Middle frontal gyrus (tissue), 1 donor: ENCODE results near the gene CAPN13.
"Not testable (repeated sequence)": the region's sequence is repeated elsewhere in the genome, so short reads cannot be mapped to it uniquely, and the experiment has no call there.

Experiments
- DNase-seq: peaks from one replicate; pipeline ENCODE4 v3.0.0-alpha.2; 2015; ENCODE audit warnings: low spot score; ENCODE audit errors: extremely low spot score

CAPN13 gene

DNA sequence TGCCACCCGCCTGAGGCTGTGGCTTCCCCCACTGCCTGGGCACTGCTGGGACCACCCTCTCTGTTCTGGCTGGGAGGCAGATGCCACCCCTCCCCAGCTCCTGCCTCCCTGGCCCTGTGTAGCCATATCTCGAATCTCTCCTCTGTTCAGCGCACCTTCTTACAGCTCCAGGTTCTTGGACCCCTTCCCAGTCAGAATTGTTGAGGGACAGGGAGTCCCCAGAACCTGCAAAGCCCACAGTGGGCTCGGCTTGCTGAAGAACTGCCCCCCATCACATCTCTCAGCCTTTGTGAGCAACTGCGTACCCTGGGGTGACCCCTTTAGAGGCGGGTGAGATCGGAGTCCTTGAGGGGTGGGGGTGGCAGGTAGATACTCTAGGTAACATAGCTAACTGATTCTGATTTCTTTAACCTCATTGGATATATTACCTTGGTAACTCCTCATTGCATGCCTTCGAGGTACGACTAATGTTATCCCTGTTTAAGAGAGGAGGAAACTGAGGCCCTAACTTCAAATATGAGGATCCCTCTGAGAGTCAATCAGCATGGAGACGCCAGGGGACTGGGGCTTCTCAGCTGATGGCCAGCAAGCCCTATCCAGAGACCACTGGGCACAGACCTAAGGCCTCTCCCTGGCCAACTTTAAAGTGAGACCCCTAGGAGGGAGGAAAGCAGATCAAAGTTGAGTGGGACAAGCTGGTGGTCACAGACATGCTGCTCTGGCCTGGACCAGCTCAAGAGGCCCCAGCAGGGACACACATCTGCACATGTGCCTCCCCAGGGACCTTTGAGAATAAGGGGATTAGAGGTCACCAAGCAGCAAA is 101.3 kb downstream of the CAPN13 start:
- DNase-seq = no peak

DNA sequence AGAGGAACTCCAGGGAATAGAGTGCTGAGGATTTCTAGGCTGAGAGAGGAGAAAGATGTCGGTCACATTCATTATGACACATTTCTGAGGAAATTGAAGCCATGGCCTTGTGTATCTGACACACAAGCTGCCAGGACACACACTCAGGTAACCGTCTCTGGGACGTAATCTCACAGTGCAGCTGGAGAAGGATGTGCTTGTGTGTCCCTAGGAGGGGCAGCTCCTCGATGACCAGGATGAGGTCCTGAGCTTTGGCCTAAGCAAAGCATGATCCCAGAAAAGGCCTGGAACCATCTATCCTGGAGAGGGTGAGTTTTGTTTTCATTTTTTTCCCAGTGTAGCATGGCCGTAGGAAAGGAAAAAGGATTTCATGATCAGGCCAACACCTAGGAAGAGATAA is 102.2 kb downstream of the CAPN13 start:
- no peak for DNase-seq

DNA sequence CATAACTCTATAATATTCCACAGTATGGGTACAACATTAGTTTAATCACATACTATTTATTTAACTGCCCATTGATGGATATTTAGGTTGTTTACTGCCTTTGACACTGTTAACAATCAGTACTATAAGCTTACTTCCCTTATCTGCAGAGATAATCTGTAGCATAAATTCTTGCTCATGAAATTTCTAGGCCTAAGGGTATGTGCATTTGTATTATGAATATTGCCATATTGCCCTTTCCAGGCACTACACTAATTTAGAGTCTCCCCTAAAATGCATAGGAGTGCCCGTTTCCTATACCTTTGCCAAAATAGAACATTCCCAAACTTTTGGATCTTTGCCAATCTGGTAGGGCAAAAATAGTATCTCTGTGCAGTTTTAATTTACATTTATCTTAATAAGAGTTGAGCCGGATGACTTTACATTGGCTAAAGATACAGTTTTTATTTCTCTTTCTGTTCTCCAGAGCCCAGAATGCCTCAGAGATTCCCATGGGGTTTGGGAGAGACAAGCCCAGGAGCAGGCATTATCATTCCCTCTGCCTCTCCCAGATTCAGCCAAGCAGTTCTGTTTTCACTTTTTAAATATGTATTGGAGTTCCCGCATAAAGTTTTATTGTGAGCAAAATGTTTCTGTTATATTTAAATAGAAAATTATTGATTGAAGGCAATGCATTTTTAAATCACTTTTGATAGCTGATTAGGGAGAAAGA is 102.8 kb downstream of the CAPN13 start:
- DNase-seq = no peak

DNA sequence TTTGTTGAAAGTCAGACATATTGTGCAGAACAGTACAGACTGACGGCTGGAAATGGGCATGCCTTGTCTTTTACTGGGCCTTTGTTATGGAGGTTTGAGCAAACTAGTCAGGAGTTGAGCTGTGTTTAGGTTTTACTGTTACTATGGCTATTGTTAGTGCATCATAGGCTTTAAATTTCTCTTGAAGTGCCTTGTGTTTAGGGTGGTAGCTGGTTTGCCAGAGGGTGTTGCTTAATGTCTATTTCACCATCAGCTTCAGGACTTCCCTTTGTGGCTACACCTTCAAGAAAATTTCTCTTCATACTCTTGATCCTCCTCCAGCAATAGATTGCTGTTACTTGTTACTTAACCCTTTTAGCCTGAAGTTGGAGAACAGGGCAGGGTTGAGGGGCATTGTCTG is 104.6 kb downstream of the CAPN13 start:
- DNase-seq = no peak

DNA sequence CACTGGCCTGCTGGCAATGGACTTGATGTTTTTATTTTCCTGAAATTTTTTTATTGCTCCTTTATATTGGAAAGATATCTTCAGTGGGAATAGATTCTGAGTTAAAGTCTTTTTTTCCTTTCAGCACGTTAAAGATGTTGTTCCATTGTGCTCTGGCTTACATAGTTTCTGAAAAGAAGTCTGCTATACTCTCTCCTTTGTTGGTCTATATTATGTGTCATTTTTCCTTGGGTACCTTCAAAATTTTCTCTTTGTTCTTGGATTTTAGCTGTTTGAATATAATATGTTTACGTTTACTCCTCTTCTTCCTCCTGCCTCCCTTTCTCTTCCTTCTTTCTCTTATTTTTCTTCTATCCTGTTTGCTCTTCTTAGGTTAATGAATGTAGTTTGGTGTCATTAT is 105.5 kb downstream of the CAPN13 start:
- no peak for DNase-seq

DNA sequence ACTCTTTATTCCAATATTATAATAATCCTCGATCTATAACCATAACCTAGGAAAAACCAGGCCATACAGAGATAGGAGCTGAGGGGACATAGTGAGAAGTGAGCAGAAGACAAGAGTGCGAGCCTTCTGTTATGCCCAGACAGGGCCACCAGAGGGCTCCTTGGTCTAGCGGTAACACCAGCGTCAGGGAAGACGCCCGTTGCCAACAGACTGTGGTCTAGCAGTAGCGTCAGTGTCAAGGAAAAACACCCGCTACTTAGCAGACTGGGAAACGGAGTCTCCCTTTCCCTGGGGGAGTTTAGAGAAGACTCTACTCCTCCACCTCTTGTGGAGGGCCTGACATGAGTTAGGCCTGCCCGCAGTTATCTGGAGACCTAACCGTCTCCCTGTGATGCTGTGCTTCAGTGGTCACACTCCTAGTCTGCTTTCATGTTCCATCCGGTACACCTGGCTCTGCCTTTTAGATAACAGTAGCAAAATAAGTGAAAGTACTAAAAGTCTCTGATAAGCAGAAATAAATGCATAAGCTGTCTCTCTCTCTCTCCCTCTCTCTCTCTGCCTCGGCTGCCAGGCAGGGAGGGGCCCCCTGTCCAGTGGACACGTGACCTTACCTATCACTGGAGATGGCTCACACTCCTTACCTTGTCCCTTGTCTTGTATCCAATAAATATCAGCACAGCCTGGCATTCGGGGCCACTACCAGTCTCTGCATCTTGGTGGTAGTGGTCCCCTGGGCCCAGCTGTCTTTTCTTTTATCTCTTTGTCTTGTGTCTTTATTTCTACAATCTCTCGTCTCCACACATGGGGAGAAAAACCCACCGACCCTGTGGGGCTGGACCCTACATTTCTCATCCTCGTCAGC is 109.8 kb downstream of the CAPN13 start:
- DNase-seq = not testable (repeated sequence)

DNA sequence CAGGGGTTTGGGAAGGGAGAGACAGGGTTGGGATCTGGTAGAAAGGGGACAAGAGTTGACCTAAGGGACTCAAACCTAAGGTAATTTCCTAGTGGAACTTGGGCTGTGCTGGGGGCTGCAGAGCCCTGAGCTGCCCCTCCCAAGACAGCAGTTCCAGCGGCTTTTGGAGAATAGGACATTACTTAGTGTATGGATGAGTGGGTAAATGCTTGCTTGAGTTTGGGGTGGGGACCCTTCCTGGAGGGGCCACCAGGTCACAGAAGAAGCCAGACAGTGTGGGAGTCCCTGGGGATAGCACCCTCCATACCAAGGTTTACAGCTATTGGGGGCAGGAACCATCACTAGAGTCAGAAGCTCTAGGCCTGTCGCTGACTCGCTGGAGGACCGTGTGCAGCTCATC is 111.5 kb downstream of the CAPN13 start:
- DNase-seq = no peak

DNA sequence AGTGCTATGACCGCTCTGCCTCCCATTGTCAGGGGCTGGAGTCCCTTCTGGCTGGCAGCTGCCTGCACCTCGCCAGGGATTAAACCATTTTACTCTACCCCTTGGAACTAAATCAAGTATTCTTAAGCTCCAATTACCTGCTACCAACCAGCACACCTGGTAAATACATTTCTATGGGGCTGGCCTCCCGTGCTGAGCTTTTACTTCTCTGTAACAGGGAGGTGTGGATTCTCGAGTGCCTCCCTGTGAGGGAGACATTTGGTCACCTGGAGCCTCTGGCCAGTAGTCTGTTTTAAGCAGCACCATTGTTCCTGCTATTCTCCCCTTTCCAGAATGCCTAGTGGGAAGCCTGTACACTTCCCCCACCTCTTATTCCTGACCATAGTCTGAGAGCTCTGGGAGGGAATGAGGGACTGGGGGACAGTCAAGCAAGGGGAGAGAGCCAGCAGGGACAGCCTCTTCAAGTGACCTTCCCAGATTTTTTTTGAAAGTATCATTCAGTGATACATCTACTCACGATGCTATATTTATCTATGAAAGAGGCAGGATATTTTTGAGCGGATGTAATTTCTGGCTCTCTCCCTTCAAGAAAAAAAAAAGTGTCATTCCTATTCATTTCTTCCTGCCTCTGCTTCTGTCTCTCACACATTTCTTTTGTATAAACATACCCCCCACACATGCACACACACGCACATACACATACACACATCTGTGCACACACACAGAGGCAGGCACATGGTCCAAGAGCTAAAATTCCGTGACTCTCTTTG is 112.8 kb downstream of the CAPN13 start:
- DNase-seq = no peak

DNA sequence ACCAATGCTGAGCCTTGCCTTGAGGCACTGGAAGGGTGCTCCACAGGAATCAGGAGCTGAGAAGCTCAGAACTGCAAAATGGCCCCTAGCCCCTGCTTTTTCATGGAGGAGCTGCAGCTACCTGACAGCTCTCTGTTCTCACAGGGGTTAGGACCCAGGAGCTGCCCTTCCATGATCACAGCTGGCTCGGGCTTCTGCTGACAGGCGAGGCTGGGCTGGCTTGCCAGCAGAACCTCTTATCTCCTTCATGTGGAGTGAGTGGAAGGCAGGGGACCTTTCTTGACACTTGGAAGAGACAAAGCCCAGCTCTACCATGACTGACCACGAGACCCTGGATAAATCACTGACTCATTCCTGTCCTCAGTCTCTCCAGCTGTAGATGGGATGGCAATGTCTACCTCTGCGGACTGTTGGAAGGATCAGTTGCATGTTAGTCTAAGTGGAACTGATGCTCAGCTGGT is 113.4 kb downstream of the CAPN13 start:
- DNase-seq = no peak

DNA sequence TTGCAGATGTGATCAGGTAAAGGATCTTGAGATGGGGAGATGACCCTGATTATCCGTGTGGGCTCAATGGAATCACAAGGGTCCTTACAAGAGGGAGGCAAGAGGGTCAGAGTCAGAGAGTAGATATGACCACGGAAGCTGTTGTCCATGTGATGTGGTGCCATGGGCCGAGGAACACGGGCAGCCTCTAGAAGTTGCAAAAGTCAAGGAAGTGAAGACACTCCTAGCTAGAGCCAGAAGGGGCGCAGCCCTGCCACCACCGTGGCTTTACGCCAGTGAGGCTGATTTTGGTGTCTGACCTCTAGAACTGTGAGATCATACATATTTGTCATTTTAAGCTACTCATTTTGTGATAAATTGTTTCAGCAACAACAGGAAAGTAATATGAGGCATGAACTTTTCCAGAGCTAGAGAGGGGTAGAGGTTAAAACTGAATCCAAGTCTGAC is 114.4 kb downstream of the CAPN13 start:
- DNase-seq = no peak

DNA sequence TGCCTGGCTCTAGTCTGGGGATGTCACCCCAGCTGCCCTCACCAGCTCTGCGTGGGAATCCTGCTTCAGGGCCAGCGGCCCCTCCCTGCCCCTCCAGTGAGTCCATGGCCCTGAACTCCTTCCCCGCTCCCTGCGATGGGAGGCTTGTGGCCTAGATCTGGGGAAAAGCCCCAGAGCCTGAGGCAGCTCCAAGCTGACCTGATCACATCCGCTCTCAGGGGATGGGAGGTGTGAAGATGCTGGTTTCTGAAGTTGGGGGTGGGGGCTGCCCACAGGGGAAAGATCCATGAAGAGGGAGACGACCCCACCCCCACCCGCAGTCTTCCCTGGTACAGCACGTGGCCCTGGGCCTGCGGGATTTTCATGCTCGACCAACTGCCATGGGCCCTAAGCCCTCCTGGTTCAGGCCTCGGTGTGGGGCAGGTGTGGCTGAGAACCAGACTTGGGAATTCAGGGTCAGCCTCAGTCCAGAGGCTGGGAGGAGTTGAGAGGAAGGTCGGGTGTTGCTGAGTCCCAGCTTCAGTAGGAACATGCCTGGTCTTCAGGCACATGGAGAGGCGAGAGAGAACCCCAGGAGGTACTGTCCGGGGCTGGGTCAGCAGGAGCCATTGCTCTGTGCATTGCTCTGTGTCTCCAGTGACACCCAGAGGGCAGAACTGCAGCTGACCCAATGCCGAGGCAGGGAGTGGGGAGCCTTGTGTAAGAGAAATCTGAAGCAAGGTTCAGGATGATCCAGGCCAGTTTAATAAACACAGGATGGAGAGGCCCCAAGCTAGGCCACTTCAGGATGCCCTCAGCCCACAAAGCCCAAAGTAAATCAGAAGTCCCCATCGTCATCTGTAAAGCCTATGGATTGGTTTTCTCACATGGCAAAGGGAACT is 115.1 kb downstream of the CAPN13 start:
- no peak for DNase-seq

DNA sequence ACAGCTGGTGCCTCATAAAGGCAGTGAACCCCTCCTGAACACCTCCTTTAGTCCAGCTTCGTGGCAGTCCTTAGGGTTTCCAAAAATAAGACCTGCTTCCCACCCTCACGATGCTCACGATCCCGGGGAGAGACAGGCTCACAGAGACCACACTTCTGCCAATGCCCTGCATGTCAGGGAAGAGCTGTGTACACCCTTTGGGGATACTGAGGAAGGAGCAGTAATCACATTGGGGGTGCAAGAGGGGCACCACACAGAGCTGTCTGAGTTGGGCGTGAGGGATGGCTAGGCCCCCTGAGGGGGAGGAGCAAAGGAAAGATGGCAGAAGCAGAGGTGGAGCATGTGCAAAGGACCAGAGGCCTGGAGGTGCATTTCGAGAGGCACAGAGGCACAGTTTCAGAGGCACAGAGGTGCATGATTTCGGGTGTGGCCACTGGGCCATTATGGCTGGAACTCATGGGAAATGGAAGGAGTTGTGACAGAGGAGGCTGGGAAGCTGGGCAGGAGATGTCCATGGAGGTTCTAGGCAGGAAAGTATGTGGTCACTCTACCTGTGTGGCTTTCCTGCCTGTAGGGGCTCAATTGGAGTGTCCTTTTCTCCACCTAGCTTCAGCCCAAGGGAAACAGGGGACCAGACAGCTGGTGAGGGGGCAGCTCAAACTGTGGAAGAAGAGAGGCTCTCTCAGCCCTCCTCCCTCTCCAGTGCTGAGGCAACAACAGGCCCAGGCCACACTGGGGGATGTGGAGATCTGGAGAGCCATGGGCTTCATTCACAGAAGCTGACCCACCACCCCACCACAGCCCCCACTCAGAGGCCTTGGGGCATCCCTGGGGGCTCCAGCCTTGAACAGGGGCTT is 115.9 kb downstream of the CAPN13 start:
- DNase-seq = no peak

DNA sequence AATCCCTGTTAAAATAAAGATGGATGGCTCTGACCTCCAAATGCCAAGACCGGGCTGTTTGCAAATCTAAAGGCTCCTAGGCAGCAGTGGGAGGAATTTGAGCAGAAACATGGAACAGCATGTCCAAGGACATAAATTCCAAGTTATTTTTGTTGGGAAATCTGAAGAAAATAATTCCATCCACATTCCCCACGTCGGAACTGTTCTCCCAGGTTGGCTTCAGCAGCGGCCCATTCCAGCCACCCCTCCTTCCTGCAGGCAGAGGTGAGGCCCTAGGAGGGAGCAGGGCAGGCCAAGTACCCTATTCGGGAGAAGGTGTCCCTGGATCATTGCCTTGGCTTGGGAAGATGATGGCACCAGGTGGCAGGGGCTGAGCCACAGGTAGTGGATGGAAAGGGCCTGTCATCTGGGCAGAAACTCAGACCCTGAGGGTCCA is 117.1 kb downstream of the CAPN13 start:
- no peak for DNase-seq

DNA sequence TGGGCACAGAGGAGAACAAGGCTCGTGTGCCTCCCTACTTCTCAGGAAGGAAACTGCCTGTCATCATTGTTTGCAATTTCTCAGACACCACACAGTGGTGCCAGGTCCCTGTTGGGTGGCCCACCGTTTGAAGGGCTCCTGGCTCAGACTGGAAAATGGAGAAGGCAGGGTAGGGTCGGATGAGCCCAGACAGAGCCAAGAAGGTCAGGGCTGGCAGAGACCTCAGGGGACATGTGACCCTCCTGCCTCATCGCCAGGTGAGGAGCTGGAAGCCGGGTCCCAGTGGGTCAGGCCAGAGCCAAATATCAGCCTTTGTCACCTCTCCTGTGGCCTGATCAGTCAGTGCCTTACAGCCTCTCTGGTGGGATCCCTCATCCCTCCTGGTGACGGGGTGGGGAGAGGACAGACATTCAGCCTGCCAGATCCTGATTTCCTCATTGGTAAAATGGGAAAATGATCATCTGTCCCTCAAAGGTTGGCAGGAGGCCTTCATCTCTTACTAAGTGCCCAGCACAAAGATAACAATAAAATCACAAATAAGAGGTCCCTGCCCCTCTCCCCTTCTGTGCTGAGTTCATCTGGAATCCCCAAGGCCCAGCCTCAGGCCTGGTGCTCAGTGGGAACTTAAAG is 117.6 kb downstream of the CAPN13 start:
- DNase-seq = no peak

DNA sequence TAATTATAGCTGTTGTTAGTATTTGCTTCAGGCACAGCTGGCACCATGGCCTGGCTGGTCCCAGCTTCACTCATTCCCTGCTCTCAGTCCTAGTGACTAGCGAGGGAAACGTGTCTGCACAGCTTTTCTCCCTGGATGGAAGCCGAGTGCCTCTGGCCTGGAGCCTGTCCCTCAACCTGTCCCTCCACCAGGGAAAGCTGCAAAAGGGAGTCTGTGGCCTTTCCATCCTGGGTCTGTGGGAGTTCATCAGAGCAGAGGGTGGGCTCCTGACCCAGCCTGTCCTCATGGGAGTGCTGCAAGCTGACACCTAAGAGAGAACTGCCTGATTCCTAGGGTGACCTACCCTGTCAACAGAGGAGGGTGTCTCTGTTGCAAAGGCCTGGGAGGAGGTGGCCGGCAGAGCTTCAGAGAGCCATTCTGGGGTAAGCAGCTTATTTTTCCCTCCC is 118.3 kb downstream of the CAPN13 start:
- DNase-seq = no peak

DNA sequence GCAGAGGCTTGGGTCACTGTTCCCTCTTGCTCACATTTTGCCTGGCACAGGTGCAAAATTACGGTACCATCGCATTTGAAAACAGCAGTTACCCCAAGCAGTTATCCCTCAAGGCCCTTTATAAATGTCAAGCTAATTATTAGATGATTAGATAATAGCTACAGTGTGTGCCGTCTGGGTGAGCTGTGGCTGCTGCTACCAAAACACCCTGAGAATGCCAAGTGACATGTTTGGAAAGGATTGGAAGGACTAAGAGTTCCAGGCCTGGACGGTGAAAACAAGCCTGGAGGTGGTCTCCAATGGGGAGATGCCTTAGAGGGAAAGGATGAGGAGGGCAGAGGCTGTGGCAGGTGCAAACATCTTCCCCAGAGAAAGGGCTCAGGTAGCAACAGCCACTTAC is 120.6 kb downstream of the CAPN13 start:
- no peak for DNase-seq

DNA sequence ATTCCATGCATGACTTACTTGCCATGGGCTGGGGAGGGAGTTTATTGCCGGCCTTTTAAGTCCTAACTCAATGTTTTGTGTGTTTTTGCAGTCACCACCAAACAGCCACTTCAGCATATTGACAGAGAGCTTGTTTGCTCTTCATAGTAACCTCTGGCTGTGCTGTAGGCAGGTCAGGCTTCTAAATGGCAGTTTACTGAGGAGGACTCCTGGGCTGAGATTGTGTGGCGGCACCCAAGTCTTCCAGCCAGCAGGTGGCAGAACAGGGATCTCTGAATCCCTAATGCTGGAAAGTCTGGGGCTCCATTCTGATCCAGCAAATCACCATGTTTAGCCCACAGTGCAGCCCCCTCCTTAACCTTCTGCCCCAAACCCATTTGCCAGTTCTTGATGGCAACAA is 121.2 kb downstream of the CAPN13 start:
- no peak for DNase-seq

DNA sequence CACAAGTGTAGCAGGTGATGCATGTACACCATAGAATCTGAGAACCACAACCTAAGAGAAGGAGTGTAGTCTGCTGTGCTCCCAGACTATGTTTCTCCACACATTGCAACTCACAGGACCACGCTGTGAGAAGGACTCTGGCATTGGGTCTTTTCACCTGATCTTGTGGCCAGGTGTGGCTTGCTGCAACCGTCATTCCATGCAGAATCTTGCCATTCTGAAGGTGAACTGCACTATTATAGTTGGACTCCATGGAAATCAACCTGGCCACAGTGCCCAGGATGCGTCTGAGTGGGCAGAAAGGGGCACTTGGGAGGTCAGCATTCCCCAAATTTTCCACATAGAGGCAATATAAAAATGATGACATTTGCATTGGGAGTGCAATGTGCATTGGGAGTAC is 122.2 kb downstream of the CAPN13 start:
- DNase-seq = no peak
